Keratinocyte (primary cell): ENCODE results near the gene CFAP299. TPM values are rescaled to one million over a fixed set of nuclear protein-coding genes. Genes with fewer than 3 reads are reported as not detected.

Experiments used
- DNase-seq: peaks from one replicate; pipeline ENCODE4 v3.0.0-alpha.2; 2011; ENCODE audit warnings: low read depth, missing footprints, low spot score
- FAIRE-seq: peaks from 2 replicates; lab custom pipeline; 2011; peaks lifted over from hg19 to GRCh38; lab: Jason Lieb, UNC
- H2AFZ ChIP-seq: 2 replicates; pipeline ENCODE4 v1.6.0; 2012; ENCODE audit warnings: low read length, control low read depth, inconsistent platforms; ENCODE audit not compliant: control insufficient read depth
- H3K27ac ChIP-seq: 2 replicates; pipeline ENCODE4 v1.5.1; 2011; ENCODE audit warnings: low read length; ENCODE audit not compliant: control insufficient read depth, insufficient read depth
- H3K27me3 ChIP-seq: 3 replicates; pipeline ENCODE4 v1.6.0; 2011; ENCODE audit warnings: low read length; ENCODE audit not compliant: control insufficient read depth, insufficient read depth; ENCODE audit errors: extremely low read depth
- H3K36me3 ChIP-seq, 2 experiments: 2 replicates in 1 of 2; 3 replicates in 1 of 2; pipeline ENCODE4 v1.5.1; 2011; ENCODE audit warnings: low read length in 2 of 2, mild to moderate bottlenecking in 1 of 2; ENCODE audit not compliant: control insufficient read depth in 2 of 2, insufficient read depth in 2 of 2; ENCODE audit errors: extremely low read depth in 1 of 2
- H3K4me1 ChIP-seq: 3 replicates; pipeline ENCODE4 v1.5.1; 2011; ENCODE audit warnings: low read length; ENCODE audit not compliant: control insufficient read depth, insufficient read depth; ENCODE audit errors: extremely low read depth
- H3K4me2 ChIP-seq: 3 replicates; pipeline ENCODE4 v1.6.0; 2011; ENCODE audit warnings: low read depth, low read length; ENCODE audit not compliant: control insufficient read depth, insufficient read depth; ENCODE audit errors: extremely low read depth
- H3K4me3 ChIP-seq, 3 experiments: fragments of 200-600 bp in 1 of 3; sonication (generic) in 1 of 3; 2 replicates in 2 of 3; 3 replicates in 1 of 3; pipeline ENCODE4 v1.5.1; 2011 to 2016; ENCODE audit warnings: low read length in 3 of 3, mild to moderate bottlenecking in 3 of 3, control low read depth in 2 of 3, inconsistent platforms in 1 of 3, low read depth in 1 of 3, mixed read lengths in 1 of 3, mixed run types in 1 of 3, moderate library complexity in 1 of 3; ENCODE audit not compliant: control insufficient read depth in 2 of 3, insufficient read depth in 2 of 3; ENCODE audit errors: extremely low read depth in 1 of 3
- H3K79me2 ChIP-seq: 2 replicates; pipeline ENCODE4 v1.6.0; 2012; ENCODE audit warnings: low read length; ENCODE audit not compliant: control insufficient read depth, insufficient read depth
- H3K9ac ChIP-seq: 3 replicates; pipeline ENCODE4 v1.6.0; 2011; ENCODE audit warnings: low read length; ENCODE audit not compliant: control insufficient read depth, insufficient read depth; ENCODE audit errors: extremely low read depth
- H3K9me1 ChIP-seq: 3 replicates; pipeline ENCODE4 v1.6.0; 2011; ENCODE audit warnings: low read length; ENCODE audit not compliant: control insufficient read depth, insufficient read depth; ENCODE audit errors: extremely low read depth
- H3K9me3 ChIP-seq: 2 replicates; pipeline ENCODE4 v1.5.1; 2012; ENCODE audit warnings: low read depth, low read length; ENCODE audit not compliant: control insufficient read depth
- H4K20me1 ChIP-seq: 3 replicates; pipeline ENCODE4 v1.6.0; 2011; ENCODE audit warnings: low read length; ENCODE audit not compliant: control insufficient read depth, insufficient read depth; ENCODE audit errors: extremely low read depth
- CTCF ChIP-seq, 3 experiments: IDR thresholded peaks in 1 of 3; conservative IDR thresholded peaks in 1 of 3; optimal IDR thresholded peaks in 1 of 3; 2 replicates in 2 of 3; 3 replicates in 1 of 3; pipeline versions ENCODE3 to v1.5.1; 2011; ENCODE audit warnings: low read length in 3 of 3, mild to moderate bottlenecking in 3 of 3, moderate library complexity in 2 of 3, control low read depth in 1 of 3, inconsistent platforms in 1 of 3; ENCODE audit not compliant: insufficient read depth in 2 of 3; ENCODE audit errors: extremely low read depth in 1 of 3
- EZH2 ChIP-seq: IDR thresholded peaks from one replicate; pipeline ENCODE4 v1.6.1; 2012; ENCODE audit warnings: inconsistent platforms, mild to moderate bottlenecking, low read length, moderate library complexity
- dilution Hi-C: fragments of 300-500 bp; cut with MboI; formaldehyde crosslinking; loops from one replicate; pipeline ENCODE4 v1.7.0; 2020; ENCODE audit warnings: low sequenced_read_pairs; ENCODE audit not compliant: extremely low pct_ligation_motif_present
- polyA plus RNA-seq, 5 experiments: library from polyadenylated mRNA; depleted of rRNA in 3 of 5; stranded (reverse) in 3 of 5; stranded (forward) in 1 of 5; unstranded in 1 of 5; fragments of >200 nt; gene quantifications; 1 replicate in 1 of 5; 2 replicates in 3 of 5; 3 replicates in 1 of 5; pipeline versions ENCODE4 v1.2.1 to v1.2.3, GENCODE V29; 2011 to 2012; ENCODE audit warnings: missing spikeins in 2 of 5, low read depth in 1 of 5, low replicate concordance in 1 of 5

The CFAP299 gene
- polyA plus RNA-seq, 1 donor (not counting 4 experiments of a cell fraction or from before 2014, with no cell fraction given), result 0.14 TPM

- H3K27me3 ChIP-seq, result no peaks in the 10 kb centered on the region
- no peak for TF ChIP-seq EZH2
- no peak for TF ChIP-seq CTCF (optimal IDR thresholded peaks at IDR 0.05 in 1 of 3, IDR thresholded peaks at IDR 0.05 in 1 of 3, conservative IDR thresholded peaks at IDR 0.05 in 1 of 3; ENCODE audit: extremely low read depth in 1 of 3, insufficient read depth in 2 of 3, low read length in 3 of 3)
- dilution Hi-C loops, result no loop called here
- H3K9ac ChIP-seq, result no peak overlapping the region
- H3K27ac ChIP-seq, result no peak overlapping the region
- H4K20me1 ChIP-seq, result no peaks in the 10 kb centered on the region
- FAIRE-seq (no peak), DNase-seq (no peak)
- no peaks in the 10 kb centered on the region for H3K4me1 ChIP-seq
- no peaks in the 10 kb centered on the region for H3K9me1 ChIP-seq
- H2AFZ ChIP-seq, result no peak overlapping the region
- H3K79me2 ChIP-seq, result no peaks in the 10 kb centered on the region
- no peak overlapping the region for H3K4me3 ChIP-seq
- no peaks in the 10 kb centered on the region for H3K9me3 ChIP-seq
- H3K4me2 ChIP-seq, result no peak overlapping the region
- no peaks in the 10 kb centered on the region for H3K36me3 ChIP-seq
Observed at GRCh38 chr4:80422727-80423404, 87.3 kb downstream of the CFAP299 start.

GRCh38 chr4:80423553-80424224 is 88.2 kb downstream of the CFAP299 start:
- TF ChIP-seq EZH2, result no peak
- TF ChIP-seq CTCF (optimal IDR thresholded peaks at IDR 0.05 in 1 of 3, IDR thresholded peaks at IDR 0.05 in 1 of 3, conservative IDR thresholded peaks at IDR 0.05 in 1 of 3; ENCODE audit: extremely low read depth in 1 of 3, insufficient read depth in 2 of 3, low read length in 3 of 3), result no peak
- H3K4me1 ChIP-seq, result no peaks in the 10 kb centered on the region
- no peaks in the 10 kb centered on the region for H3K9me3 ChIP-seq
- H3K36me3 ChIP-seq, result no peaks in the 10 kb centered on the region
- H2AFZ ChIP-seq, result no peak overlapping the region
- H3K79me2 ChIP-seq, result no peaks in the 10 kb centered on the region
- H3K4me2 ChIP-seq, result no peak overlapping the region
- DNase-seq (no peak), FAIRE-seq (no peak)
- H3K4me3 ChIP-seq, result no peak overlapping the region
- H3K9ac ChIP-seq, result no peak overlapping the region
- H3K27me3 ChIP-seq, result no peaks in the 10 kb centered on the region
- dilution Hi-C loops, result no loop called here
- H4K20me1 ChIP-seq, result no peaks in the 10 kb centered on the region
- no peak overlapping the region for H3K27ac ChIP-seq
- H3K9me1 ChIP-seq, result no peaks in the 10 kb centered on the region
